ENCODE data around the gene CALN1.

DNA sequence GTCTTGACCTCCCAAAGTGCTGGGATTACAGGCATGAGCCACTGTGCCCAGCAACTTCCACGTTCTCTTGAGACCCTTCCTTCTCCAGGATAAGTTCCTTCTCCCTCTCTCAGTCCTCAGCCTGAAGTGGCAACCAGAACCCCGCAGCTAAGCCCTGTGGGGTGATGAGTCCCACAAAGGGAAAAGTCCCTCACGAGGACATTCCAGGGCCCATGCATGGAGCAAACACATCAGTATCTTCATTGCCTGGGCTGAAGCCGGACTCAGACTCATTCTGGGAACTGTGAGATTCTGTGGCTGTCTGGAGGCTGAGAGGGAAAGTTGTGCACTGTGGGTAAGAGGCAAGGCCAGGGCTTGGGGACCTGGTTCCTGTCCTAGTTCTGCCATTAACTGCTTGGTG is 657.3 kb downstream of the CALN1 start:
- TF ChIP-seq, protein P1, sequence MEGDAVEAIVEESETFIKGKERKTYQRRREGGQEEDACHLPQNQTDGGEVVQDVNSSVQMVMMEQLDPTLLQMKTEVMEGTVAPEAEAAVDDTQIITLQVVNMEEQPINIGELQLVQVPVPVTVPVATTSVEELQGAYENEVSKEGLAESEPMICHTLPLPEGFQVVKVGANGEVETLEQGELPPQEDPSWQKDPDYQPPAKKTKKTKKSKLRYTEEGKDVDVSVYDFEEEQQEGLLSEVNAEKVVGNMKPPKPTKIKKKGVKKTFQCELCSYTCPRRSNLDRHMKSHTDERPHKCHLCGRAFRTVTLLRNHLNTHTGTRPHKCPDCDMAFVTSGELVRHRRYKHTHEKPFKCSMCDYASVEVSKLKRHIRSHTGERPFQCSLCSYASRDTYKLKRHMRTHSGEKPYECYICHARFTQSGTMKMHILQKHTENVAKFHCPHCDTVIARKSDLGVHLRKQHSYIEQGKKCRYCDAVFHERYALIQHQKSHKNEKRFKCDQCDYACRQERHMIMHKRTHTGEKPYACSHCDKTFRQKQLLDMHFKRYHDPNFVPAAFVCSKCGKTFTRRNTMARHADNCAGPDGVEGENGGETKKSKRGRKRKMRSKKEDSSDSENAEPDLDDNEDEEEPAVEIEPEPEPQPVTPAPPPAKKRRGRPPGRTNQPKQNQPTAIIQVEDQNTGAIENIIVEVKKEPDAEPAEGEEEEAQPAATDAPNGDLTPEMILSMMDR (IDR thresholded peaks at IDR 0.05): no peak
- no peak for TF ChIP-seq POLR2AphosphoS5 (IDR thresholded peaks at IDR 0.05; ENCODE audit: low read depth, low read length)
- TF ChIP-seq TCF7L2 (IDR thresholded peaks at IDR 0.05; ENCODE audit: low read depth, low read length): no peak
- TF ChIP-seq SIN3A (IDR thresholded peaks at IDR 0.05; ENCODE audit: borderline replicate concordance, insufficient read depth, low read depth, low read length): no peak

Measured in Panc1 (cell line).